Activated CD4-positive, alpha-beta T cell treated with anti-CD3 and anti-CD28 coated beads, Interleukin-2, amount 10 ng/mL, durations not matched to agents 24 days and 14 days (primary cell): ENCODE measurements around the gene IGFBP2. TPM values are rescaled to one million over a fixed set of nuclear protein-coding genes. Genes with fewer than 3 reads are reported as not detected.

Source experiments
- DNase-seq: peaks from one replicate; pipeline ENCODE4 v3.0.0; 2022
- H3K27ac Mint-ChIP-seq: one replicate; pipeline ENCODE4 v1.8.0; 2022; ENCODE audit warnings: mild to moderate bottlenecking, mixed read lengths
- H3K27me3 Mint-ChIP-seq: one replicate; pipeline ENCODE4 v1.8.0; 2022; ENCODE audit warnings: mixed read lengths
- H3K36me3 Mint-ChIP-seq: one replicate; pipeline ENCODE4 v1.8.0; 2022; ENCODE audit warnings: low read depth, mild to moderate bottlenecking, mixed read lengths
- H3K4me1 Mint-ChIP-seq: one replicate; pipeline ENCODE4 v1.8.0; 2021; ENCODE audit warnings: mixed read lengths
- H3K4me3 Mint-ChIP-seq: one replicate; pipeline ENCODE4 v1.8.0; 2022; ENCODE audit warnings: mild to moderate bottlenecking, moderate library complexity, mixed read lengths
- H3K9me3 Mint-ChIP-seq: one replicate; pipeline ENCODE4 v1.8.0; 2021; ENCODE audit warnings: mixed read lengths
- intact Hi-C: fragments of 100-400 bp; cut with micrococcal nuclease; formaldehyde crosslinking; loops from one replicate; pipeline ENCODE4 v1.15.1; 2023
- total RNA-seq: library from RNA; stranded (reverse); gene quantifications from 2 replicates; pipeline ENCODE4 v1.2.3, GENCODE V29; 2022

Gene IGFBP2
- total RNA-seq, 1 donor from 2014 or later: 42.4 TPM

- Mint-ChIP-seq H3K4me3 (no peak overlapping the region), H3K27me3 (peaks cover 6% of the 10 kb centered on the region), H3K27ac (no peak overlapping the region), H3K9me3 (peaks cover 17% of the 10 kb centered on the region), H3K4me1 (peaks cover 39% of the 10 kb centered on the region), H3K36me3 (peaks cover 9% of the 10 kb centered on the region)
- no peak for DNase-seq
- intact Hi-C loops: no loop called here
These were observed 30.0 kb upstream of the IGFBP2 start for GRCh38 chr2:216603010-216603883.

GRCh38 chr2:216603884-216604245, 29.4 kb upstream of the IGFBP2 start:
- intact Hi-C loops: no loop called here
- Mint-ChIP-seq H3K4me1 (peaks cover 40% of the 10 kb centered on the region), H3K27me3 (peaks cover 4% of the 10 kb centered on the region), H3K4me3 (no peak overlapping the region), H3K27ac (peak overlapping the region; percentile 30), H3K36me3 (peaks cover 9% of the 10 kb centered on the region), H3K9me3 (peaks cover 17% of the 10 kb centered on the region)
- no peak for DNase-seq

DNA sequence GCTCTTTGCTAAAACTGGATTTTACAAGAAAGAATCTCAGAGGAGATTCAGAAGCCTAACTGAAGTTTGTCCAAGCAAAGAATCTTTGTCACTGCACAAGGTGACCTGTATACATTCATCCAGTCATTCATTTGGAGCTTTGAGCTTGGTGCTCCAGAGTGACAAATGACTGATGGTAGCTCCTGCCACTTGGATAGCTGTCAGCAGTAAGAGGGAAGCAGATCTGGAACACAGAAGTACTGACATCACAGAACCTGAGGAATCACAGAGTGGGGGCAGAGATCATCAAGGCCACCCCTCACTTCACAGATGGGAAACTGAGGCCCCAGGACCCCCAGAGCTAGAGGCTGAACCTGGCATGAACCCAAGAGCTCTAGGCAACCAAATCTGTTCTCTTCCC, 28.8 kb upstream of the IGFBP2 start:
- H3K27me3 Mint-ChIP-seq: peaks cover 1% of the 10 kb centered on the region
- peaks cover 19% of the 10 kb centered on the region for H3K9me3 Mint-ChIP-seq
- H3K27ac Mint-ChIP-seq: no peak overlapping the region
- H3K4me3 Mint-ChIP-seq: no peak overlapping the region
- no peak for DNase-seq
- intact Hi-C loops: no loop called here
- H3K36me3 Mint-ChIP-seq: peaks cover 9% of the 10 kb centered on the region
- peaks cover 40% of the 10 kb centered on the region for H3K4me1 Mint-ChIP-seq

DNA sequence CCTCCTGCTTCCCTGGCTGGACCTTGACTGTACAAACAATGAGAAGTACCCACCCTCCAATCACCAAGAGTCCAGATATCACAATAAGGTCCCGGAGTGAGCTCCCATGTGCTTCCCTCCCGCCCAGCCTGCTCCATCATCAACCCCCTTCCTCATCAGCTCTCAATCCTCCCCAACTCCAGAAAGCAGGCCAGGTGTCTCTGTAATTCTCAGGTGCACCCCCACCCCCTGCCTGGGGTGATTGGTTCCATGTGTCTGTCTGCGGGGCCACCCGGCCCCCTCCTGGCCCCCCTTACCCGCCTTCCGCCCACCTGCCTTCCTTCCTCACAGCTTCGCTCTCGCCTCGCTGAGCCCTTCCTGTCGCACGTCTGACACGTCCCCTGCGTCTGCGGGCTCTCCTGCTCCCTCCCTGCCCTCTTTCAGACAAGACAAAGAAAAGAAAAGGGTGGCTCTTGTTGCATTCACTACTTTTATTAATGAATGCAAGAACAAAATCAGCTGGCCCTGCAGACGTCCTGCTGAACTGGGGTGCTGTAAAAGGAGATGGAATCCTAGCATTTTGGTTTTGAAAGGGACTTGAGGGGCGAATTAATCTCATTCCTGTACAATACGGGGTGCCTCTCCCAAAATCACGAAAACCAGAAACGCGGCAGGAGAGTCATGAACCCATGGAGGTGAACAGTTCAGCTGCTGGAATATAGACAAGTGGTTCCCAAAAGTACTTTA, 26.5 kb upstream of the IGFBP2 start:
- Mint-ChIP-seq H3K4me1 (peaks cover 40% of the 10 kb centered on the region), H3K36me3 (peaks cover 9% of the 10 kb centered on the region), H3K27me3 (no peaks in the 10 kb centered on the region), H3K9me3 (peaks cover 18% of the 10 kb centered on the region), H3K4me3 (peak overlapping the region; percentile 92), H3K27ac (peak overlapping the region; percentile 98)
- DNase-seq: peak; percentile 88
- intact Hi-C loops: loop anchor here (1.0 to 2.0 kb wide), 2 partner anchors 27 to 108 kb away; partner anchors contain the start of genes IGFBP2 and RPL37A

- no peaks in the 10 kb centered on the region for H3K27me3 Mint-ChIP-seq
- peaks cover 18% of the 10 kb centered on the region for H3K9me3 Mint-ChIP-seq
- no peak for DNase-seq
- peaks cover 40% of the 10 kb centered on the region for H3K4me1 Mint-ChIP-seq
- H3K36me3 Mint-ChIP-seq: peaks cover 9% of the 10 kb centered on the region
- peak overlapping the region; percentile 98 for H3K27ac Mint-ChIP-seq
- intact Hi-C loops: loop anchor here (2.0 kb wide), 1 partner anchor 108 kb away; the partner anchor contains the start of gene RPL37A
- peak overlapping the region; percentile 92 for H3K4me3 Mint-ChIP-seq
These were observed 26.0 kb upstream of the IGFBP2 start for GRCh38 chr2:216607277-216607560.

- H3K4me1 Mint-ChIP-seq: peaks cover 32% of the 10 kb centered on the region
- intact Hi-C loops: no loop called here
These were observed 24.7 kb upstream of the IGFBP2 start for GRCh38 chr2:216608525-216608924.

GRCh38 chr2:216615298-216616082, 17.7 kb upstream of the IGFBP2 start:
- peaks cover 6% of the 10 kb centered on the region for H3K27me3 Mint-ChIP-seq
- H3K27ac Mint-ChIP-seq: no peak overlapping the region
- intact Hi-C loops: no loop called here
- peaks cover 15% of the 10 kb centered on the region for H3K4me1 Mint-ChIP-seq
- DNase-seq: no peak
- H3K36me3 Mint-ChIP-seq: no peaks in the 10 kb centered on the region
- no peaks in the 10 kb centered on the region for H3K9me3 Mint-ChIP-seq
- no peak overlapping the region for H3K4me3 Mint-ChIP-seq

More at GRCh38 chr2:216608525-216608924, 24.7 kb upstream of the IGFBP2 start:
- no peaks in the 10 kb centered on the region for H3K27me3 Mint-ChIP-seq
- H3K36me3 Mint-ChIP-seq: peaks cover 9% of the 10 kb centered on the region
- H3K27ac Mint-ChIP-seq: no peak overlapping the region
- no peak overlapping the region for H3K4me3 Mint-ChIP-seq
- peaks cover 18% of the 10 kb centered on the region for H3K9me3 Mint-ChIP-seq
- DNase-seq: no peak

GRCh38 chr2:216616083-216616678, 17.0 kb upstream of the IGFBP2 start:
- no peak for DNase-seq
- intact Hi-C loops: no loop called here
- peaks cover 15% of the 10 kb centered on the region for H3K4me1 Mint-ChIP-seq
- H3K4me3 Mint-ChIP-seq: no peak overlapping the region
- no peak overlapping the region for H3K27ac Mint-ChIP-seq
- no peaks in the 10 kb centered on the region for H3K9me3 Mint-ChIP-seq
- H3K27me3 Mint-ChIP-seq: peaks cover 6% of the 10 kb centered on the region
- no peaks in the 10 kb centered on the region for H3K36me3 Mint-ChIP-seq

DNA sequence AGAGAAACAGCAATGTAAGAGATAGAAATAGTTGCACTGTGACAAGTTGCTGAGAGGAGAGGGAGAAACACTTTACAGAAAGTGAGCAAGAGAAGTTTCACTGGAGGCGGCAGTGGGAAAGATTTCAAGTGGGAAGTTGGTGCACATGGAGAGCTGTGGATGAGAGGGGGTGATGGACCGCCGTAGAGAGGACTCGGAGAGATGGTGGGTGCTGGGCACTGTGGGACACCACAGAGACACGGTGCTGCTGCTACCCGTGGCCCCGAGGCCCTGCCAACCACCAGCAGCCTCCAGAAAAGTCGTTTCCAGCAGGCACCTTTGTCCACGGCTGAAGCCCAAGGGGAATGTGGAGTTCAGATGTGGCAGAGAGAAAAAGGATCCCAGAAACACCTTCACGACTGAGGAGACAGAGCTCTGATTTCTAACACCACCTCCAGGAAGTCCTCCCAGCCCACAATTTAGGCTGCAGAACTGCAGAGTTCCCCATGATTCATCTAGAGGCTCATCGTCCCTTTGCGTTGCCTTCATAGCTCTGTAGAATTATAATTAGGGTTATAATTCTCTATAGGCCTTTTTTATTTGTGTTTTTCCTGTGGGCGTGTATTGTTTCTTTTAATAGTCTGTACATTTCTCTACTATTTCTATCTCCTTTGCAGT, 15.9 kb upstream of the IGFBP2 start:
- H3K27ac Mint-ChIP-seq: no peak overlapping the region
- peaks cover 6% of the 10 kb centered on the region for H3K27me3 Mint-ChIP-seq
- no peaks in the 10 kb centered on the region for H3K9me3 Mint-ChIP-seq
- H3K4me3 Mint-ChIP-seq: no peak overlapping the region
- intact Hi-C loops: no loop called here
- H3K36me3 Mint-ChIP-seq: no peaks in the 10 kb centered on the region
- no peak for DNase-seq
- peaks cover 15% of the 10 kb centered on the region for H3K4me1 Mint-ChIP-seq

DNA sequence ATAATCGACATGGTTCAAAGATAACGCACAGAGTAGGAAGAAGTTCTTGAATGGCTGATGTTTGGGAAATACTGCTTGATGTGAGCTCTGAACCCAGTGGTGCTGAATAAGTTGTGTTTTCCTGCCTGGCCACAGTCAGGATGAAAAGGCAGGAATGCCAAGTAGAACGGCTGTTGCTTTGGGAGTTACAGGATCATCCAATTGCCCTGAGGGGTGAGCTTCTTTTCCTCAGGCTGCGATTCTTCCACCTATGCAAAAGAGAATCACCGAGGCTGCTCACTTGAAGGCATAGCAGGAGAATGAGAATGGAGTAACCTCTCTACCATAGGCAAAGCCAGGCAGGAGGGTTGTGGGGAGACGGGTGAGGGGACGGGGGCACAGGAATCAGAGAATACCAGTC, 14.4 kb upstream of the IGFBP2 start:
- peaks cover 9% of the 10 kb centered on the region for H3K27me3 Mint-ChIP-seq
- no peak overlapping the region for H3K4me3 Mint-ChIP-seq
- intact Hi-C loops: no loop called here
- no peaks in the 10 kb centered on the region for H3K9me3 Mint-ChIP-seq
- peak overlapping the region; percentile 86 for H3K27ac Mint-ChIP-seq
- DNase-seq: no peak
- H3K4me1 Mint-ChIP-seq: peaks cover 15% of the 10 kb centered on the region
- H3K36me3 Mint-ChIP-seq: no peaks in the 10 kb centered on the region

DNA sequence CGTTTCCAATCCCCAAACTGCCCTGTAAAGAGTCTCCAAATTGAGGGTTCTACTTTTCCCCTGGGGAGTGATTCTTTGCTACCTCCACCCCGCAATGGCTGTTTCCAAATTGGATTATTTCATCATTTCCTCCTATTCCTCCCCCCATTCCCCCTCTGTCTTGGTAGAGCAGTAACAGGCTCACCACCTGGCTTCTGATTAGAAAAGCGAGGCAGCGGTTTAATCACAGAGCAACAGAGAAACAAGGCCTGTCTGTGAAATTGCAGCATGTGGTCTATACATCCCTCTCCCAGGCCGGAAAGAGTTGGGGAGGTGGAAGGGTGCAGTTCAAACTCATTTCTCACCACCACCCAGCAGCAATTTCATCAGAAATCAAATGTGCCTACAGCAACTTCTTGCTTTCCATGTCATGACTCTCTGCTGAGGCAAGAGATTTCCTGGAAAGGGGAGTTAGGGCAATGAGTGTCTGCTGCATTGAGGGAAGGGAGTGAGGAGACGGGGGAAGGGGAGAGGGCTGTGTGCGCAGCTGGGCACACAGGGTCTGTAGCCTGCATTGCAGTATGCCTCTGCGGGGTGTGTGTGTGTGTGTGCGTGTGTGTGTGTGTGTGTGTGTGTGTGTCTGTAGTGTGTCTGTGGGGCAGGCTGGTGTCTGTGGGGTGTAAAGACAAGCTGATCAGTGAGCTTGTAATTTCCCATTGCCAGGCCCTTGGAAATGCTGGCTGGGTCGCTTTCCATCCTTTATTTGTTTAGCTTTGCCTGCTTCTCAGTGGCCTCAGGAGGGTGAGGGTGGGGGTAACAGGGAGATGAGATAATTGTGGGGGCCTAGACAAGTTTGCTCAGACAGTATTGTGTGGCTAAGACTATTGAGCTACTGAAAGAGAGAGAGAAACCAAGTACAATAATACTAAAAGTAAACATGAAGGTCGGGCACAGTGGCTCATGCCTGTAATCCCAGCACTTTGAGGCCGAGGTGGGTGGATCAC, 13.5 kb upstream of the IGFBP2 start:
- intact Hi-C loops: no loop called here
- Mint-ChIP-seq H3K27ac (peak overlapping the region; percentile 86), H3K9me3 (no peaks in the 10 kb centered on the region), H3K4me3 (peak overlapping the region; percentile 36), H3K4me1 (peaks cover 15% of the 10 kb centered on the region), H3K36me3 (no peaks in the 10 kb centered on the region), H3K27me3 (peaks cover 9% of the 10 kb centered on the region)
- DNase-seq: peak; percentile 65

DNA sequence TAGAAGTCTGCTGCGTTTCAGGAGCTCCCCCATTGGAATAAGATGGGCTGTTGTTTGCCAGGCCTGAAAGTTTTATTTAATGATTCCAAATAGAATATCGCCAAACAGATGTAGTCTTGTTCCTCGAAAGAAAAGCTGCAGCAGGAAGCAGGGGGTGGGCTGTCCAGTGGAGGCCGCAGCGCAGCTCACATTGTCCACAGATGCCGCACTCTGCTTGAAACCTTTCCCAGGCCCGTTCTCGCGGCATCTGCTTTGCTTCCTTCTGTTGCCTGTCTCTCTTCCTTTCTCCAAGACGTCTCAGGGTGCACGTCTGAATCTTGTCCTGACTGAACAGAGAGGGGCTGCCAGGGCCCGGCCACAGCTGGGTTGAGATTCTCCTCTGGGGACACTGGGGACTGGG, 12.4 kb upstream of the IGFBP2 start:
- intact Hi-C loops: no loop called here
- H3K27me3 Mint-ChIP-seq: peaks cover 11% of the 10 kb centered on the region
- DNase-seq: no peak
- H3K36me3 Mint-ChIP-seq: no peaks in the 10 kb centered on the region
- no peaks in the 10 kb centered on the region for H3K9me3 Mint-ChIP-seq
- no peak overlapping the region for H3K4me3 Mint-ChIP-seq
- H3K4me1 Mint-ChIP-seq: peaks cover 15% of the 10 kb centered on the region
- H3K27ac Mint-ChIP-seq: no peak overlapping the region
